GM19438 (cell line): Measurements from ENCODE around the gene TFRC.
"Not testable (repeated sequence)": the region's sequence is repeated elsewhere in the genome, so short reads cannot be mapped to it uniquely, and the experiment has no call there.

Experiments used
- ATAC-seq: cut with Tn5 transposase; IDR thresholded peaks from one replicate; pipeline ENCODE4 v1.9.1; 2021; ENCODE audit warnings: low read depth; ENCODE audit not compliant: unreplicated experiment

The TFRC gene

DNA sequence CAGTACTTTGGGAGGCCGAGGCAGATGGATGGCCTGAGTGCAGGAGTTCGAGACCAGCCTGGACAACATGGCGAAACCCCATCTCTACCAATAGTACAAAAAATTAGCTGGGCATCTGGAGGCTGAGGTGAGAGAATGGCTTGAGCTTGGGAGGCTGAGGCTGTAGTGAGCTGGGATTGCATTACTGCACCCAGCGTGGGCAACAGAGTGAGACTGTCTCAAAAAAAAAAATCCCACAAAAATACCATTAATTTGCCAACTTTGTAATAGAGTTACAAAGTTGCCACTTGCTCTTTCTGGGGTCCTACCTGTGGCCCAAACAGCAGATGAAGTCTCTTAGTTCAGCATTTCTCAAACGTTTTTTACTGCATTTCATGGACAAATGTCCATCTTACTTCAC lies 6.0 kb upstream of the TFRC start:
- ATAC-seq = no peak

DNA sequence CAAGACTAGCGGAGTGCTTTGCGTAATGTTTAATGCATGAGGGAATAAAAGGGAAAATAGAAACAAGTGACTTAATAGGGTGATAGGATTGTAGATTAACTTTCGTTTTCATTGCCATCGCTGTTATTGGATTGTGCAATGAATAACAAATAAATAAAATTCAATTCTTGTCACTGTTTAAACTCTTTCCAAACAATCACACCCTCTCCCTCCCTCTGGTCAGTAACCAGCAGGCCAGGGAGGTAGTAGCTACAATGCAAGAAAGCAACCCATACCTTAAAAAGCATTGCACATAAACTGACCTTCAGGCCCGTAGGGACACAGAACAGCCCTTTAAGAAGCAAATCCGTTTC lies 705 bp upstream of the TFRC start:
- ATAC-seq = no peak

DNA sequence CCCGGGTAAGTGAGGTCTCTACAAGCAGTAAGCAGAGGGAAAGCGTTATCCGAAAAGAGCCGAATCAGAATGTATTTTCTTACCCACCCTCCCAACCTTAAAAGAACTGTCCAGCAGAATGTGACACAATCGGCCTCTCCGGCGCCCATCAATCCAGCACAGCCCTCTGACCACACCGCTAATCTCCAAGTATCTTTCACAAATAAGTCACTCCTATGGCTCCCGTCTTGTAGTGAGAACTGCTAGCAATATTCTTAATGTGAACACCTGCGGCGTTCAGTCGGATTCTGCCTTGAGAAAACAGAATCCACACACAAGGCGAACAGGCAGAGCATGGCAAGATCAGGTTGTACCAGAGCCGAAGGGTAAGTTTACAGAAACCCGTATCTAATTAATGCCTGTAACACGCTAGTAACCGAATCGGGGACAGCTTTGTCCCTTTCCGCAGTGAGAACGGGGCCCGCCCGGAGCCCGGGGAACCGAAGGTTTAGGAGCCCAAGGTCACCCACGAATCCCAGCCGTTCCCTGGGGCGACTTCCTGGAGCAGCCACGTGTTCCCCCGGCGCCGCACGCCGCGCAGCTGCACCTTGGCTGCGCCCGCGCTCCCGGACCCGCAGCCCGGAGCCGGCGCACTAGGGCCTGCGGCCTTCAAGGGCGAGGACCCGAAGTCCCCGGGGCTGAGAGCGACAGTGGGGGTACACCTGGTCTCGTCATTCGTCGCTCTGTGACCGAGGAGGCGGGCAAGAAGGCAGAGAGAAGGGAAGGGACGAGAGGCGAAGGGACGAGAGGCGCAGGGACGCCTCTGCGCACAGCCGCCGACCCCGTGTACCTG lies 672 bp downstream of the TFRC start:
- peak; percentile 37 for ATAC-seq

- ATAC-seq = not testable (repeated sequence)
Observed at GRCh38 chr3:196080101-196080846, 1.6 kb downstream of the TFRC start.

DNA sequence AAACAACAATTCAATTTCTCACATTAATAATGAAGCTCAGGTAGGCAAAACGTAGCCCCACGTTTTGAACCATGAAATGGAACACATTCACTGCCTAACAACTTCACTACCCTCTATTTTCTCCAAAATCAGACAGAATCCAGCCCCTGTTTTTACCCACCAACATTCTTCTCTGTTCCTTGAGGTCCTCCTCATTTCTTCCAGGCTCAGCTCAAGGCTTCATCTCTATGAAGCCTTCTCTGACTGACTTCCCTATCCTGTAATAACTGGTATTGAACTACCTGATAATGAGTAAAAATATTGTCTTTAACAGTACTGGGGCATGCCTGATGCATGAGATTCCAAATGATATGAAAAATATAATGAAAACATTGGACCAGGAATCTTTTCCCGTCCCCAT lies 2.2 kb downstream of the TFRC start:
- ATAC-seq = no peak

DNA sequence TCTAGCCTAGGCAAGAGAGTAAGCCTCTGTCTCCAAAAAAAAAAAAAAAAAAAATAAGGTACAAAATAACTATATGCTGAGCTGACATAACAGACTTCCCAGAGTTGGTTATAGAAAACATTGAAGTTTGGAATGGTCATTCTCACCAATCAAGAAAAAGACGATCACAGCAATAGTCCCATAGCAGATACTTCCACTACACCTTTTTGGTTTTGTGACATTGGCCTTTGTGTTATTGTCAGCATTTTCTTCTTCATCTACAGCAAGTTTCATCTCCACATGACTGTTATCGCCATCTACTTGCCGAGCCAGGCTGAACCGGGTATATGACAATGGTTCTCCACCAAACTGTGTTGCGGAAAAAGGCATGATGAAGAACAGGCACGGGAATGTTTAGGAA lies 6.9 kb downstream of the TFRC start:
- ATAC-seq = no peak

GRCh38 chr3:196073255-196073753 lies 8.6 kb downstream of the TFRC start:
- no peak for ATAC-seq

DNA sequence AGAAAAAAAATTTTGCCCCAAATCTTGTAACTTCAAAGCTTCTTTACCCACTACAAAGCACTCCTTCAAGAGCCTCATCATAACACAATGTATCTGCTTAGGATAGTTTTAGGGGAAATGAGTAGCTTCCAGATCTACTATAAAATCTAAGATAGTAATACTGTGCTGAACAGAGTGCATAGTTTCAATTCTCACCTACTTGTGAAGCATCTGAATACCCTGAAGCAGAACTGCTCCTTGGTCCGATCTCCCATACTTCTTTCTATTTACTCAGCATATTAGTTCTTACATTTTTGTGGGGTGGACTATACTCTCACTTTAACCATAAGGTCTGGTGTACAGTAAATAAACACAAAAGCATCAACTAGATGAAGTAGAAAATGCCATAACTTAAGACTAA lies 9.6 kb downstream of the TFRC start:
- ATAC-seq = no peak

- ATAC-seq = not testable (repeated sequence)
Observed at GRCh38 chr3:196068812-196069211, 13.1 kb downstream of the TFRC start.

- ATAC-seq = no peak
Observed at GRCh38 chr3:196067439-196067838, 14.5 kb downstream of the TFRC start.

GRCh38 chr3:196063971-196064370 lies 17.9 kb downstream of the TFRC start:
- no peak for ATAC-seq

GRCh38 chr3:196063456-196063855 lies 18.4 kb downstream of the TFRC start:
- no peak for ATAC-seq

DNA sequence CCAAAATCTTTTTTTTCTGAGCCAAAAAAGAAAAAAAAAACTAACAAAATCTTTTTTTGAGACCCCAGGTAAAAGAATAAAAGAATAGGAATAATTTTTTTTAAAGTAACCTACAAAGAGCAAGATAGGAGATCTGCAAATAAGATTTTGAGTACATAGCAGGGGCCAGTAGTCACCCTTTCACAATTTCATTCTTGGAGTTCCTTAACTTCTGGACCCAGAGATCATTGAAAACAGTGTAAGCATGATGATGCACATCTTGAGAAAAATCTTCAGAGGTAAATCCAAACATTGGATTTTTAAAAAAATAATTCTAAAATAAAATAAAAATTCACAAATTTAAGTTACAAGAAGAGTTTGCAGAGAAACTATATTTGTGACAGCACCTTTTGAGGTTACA lies 18.8 kb downstream of the TFRC start:
- no peak for ATAC-seq

DNA sequence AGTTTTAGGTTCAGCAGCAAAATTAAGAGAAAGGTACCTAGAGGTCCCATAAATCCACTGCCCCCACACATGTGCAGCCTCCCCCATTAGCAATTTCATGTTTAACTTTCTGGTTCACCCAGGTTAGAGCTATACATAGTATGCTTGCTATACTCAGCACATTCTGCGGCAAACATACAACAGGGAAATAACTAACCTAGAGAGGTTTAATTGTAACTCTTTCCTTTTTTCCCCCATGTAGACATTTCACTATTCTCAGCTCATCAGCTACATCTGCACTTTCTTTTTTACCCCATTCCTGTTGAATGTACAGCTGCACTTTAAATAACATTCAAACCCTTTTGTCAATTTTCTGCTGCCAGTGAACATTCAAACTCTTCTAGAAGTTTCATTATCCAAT lies 21.1 kb downstream of the TFRC start:
- ATAC-seq = no peak

DNA sequence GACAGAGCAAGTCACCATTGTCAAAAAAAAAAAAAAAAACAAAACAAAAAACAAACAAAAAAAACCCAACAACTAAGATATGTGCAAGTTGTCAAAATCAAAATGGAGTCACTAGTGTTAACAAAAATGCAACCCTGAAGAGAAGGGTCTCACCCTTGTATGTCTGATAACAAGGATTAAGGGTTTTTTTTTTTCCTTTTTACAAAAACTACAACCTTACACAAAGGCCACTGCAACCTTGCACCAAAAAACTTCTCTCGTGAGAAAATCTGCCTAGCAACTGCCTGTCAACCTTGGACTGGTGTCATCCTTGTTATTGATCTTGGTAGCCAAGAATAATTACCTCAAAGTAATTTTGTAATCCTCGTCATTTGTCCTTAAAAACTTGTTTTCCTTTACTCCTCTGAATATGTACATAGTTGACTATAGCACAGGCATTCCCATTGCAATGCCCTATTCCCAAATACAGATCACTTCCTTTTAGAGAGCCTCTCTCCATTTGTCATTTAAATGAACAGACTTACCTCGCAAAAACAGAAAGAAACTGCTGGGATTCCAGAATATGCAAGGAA lies 24.0 kb downstream of the TFRC start:
- ATAC-seq = no peak

DNA sequence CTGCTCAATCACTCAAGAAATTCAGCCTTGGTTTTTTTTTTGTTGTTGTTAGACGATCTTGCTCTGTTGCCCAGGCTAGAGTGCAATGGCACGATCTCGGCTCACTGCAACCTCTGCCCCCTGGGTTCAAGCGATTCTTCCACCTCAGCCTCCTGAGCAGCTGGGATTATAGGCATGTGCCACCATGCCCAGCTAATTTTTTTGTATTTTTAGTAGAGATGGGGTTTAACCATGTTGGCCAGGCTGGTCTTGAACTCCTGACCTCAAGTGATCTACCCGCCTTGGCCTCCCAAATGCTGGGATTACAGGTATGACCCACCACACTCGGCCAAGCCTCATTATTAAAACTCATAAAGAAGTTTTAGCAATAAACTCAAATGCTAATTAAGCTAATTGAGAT lies 25.5 kb downstream of the TFRC start:
- not testable (repeated sequence) for ATAC-seq

DNA sequence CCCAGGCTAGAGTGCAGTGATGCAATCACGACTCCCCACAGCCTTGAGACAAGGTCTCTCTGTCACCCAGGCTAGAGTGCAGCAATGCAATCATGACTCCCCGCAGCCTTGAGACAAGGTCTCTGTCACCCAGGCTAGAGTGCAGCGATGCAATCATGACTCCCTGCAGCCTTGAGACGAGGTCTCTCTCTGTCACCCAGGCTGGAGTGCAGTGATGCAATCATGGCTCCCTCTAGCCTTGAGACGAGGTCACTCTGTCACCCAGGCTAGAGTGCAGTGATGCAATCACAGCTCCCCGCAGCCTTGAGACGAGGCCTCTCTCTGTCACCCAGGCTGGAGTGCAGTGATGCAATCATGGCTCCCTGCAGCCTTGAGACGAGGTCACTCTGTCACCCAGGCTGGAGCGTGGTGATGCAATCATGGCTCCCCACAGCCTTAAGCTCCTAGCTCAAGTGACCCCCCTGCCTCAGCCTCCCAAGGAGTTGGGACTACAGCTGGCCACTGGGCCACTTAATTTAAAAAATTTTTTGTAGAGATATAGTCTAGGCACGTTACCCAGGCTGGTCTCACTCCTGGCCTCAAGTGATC lies 26.1 kb downstream of the TFRC start:
- no peak for ATAC-seq

DNA sequence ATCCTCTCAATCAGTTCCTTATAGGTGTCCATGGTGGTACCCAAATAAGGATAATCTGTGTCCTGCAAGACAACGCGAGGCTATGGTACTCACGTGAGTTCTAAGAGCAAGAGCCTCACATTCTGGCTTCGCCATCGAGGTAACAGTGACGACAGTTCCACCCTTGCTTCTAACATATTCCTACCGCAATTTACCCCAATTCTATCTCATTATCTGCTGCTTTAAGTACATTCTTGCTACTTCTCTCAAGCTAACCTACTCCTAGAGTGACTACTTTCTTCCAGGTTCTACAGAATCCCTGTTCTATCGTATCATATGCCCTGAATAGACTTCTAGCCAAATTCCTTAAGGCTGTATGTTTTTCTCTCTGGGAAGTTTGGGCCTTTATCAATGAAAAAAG lies 26.6 kb downstream of the TFRC start:
- no peak for ATAC-seq

DNA sequence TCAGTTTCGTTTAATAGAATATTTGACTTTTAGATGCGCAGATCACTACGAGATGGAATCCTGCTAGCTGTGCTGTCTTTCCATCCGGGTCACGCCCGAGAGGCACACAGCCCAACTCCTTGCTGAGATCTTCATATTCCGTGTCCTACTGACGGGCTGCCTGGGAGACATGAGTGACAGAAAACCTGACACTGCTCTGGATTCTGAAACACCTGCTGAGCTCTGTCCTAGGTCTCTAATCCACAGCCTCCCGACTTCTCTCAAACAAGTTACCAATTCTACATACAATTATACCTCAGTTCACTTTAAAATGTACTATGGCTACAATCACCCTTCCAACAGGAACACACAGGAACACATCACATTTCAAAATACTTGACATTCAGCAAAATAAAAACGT lies 27.2 kb downstream of the TFRC start:
- no peak for ATAC-seq

- no peak for ATAC-seq
Observed at GRCh38 chr3:196053487-196053886, 28.4 kb downstream of the TFRC start.
